ENCODE results near the gene COPZ1.
A peak's percentile ranks its signal among the peaks of the same experiment; 100 is the strongest.

The COPZ1 gene

GRCh38 chr12:54285150-54286041, 39.5 kb upstream of the COPZ1 start:
- Histone ChIP-seq H3K36me3 (ENCODE audit: insufficient read depth, low read length) (peaks cover 72% of the 10 kb centered on the region), H3K27me3 (ENCODE audit: control insufficient read depth, insufficient read depth, low read length) (no peaks in the 10 kb centered on the region), H3K4me1 (ENCODE audit: control insufficient read depth, insufficient read depth, low read length) (peaks cover 26% of the 10 kb centered on the region)

GRCh38 chr12:54286042-54287030, 38.6 kb upstream of the COPZ1 start:
- Histone ChIP-seq H3K36me3 (ENCODE audit: insufficient read depth, low read length) (peaks cover 65% of the 10 kb centered on the region), H3K4me3 (ENCODE audit: low read length) (no peak overlapping the region), H3K9ac (ENCODE audit: low read depth, low read length) (no peak overlapping the region)

More at GRCh38 chr12:54285150-54286041, 39.5 kb upstream of the COPZ1 start:
- H3K9ac ChIP-seq (ENCODE audit: low read depth, low read length), result peak overlapping the region; percentile 12
- peak overlapping the region; percentile 28 for H3K4me3 ChIP-seq (ENCODE audit: low read length)
- H3K4me2 ChIP-seq (ENCODE audit: low read length), result peak overlapping the region; percentile 66
- no peaks in the 10 kb centered on the region for H3K9me3 ChIP-seq (replicated peaks; ENCODE audit: low read length)

GRCh38 chr12:54287261-54288157, 37.4 kb upstream of the COPZ1 start:
- no peak overlapping the region for H3K9ac ChIP-seq (ENCODE audit: low read depth, low read length)
- peaks cover 23% of the 10 kb centered on the region for H3K4me1 ChIP-seq (ENCODE audit: control insufficient read depth, insufficient read depth, low read length)
- no peak overlapping the region for H3K4me2 ChIP-seq (ENCODE audit: low read length)
- peaks cover 54% of the 10 kb centered on the region for H3K36me3 ChIP-seq (ENCODE audit: insufficient read depth, low read length)
- H3K4me3 ChIP-seq (ENCODE audit: low read length), result no peak overlapping the region
- H3K9me3 ChIP-seq (replicated peaks; ENCODE audit: low read length), result no peaks in the 10 kb centered on the region
- H3K27me3 ChIP-seq (ENCODE audit: control insufficient read depth, insufficient read depth, low read length), result no peaks in the 10 kb centered on the region

More at GRCh38 chr12:54286042-54287030, 38.6 kb upstream of the COPZ1 start:
- Histone ChIP-seq H3K4me2 (ENCODE audit: low read length) (peak overlapping the region; percentile 16), H3K4me1 (ENCODE audit: control insufficient read depth, insufficient read depth, low read length) (peaks cover 26% of the 10 kb centered on the region), H3K27me3 (ENCODE audit: control insufficient read depth, insufficient read depth, low read length) (no peaks in the 10 kb centered on the region), H3K9me3 (replicated peaks; ENCODE audit: low read length) (no peaks in the 10 kb centered on the region)

GRCh38 chr12:54292083-54292930, 32.6 kb upstream of the COPZ1 start:
- Histone ChIP-seq H3K27me3 (ENCODE audit: control insufficient read depth, insufficient read depth, low read length) (no peaks in the 10 kb centered on the region), H3K4me1 (ENCODE audit: control insufficient read depth, insufficient read depth, low read length) (no peaks in the 10 kb centered on the region), H3K4me3 (ENCODE audit: low read length) (no peak overlapping the region), H3K9me3 (replicated peaks; ENCODE audit: low read length) (no peaks in the 10 kb centered on the region), H3K36me3 (ENCODE audit: insufficient read depth, low read length) (peaks cover 12% of the 10 kb centered on the region), H3K9ac (ENCODE audit: low read depth, low read length) (no peak overlapping the region), H3K4me2 (ENCODE audit: low read length) (no peak overlapping the region)

GRCh38 chr12:54292931-54293241, 32.0 kb upstream of the COPZ1 start:
- H3K27me3 ChIP-seq (ENCODE audit: control insufficient read depth, insufficient read depth, low read length), result no peaks in the 10 kb centered on the region
- no peaks in the 10 kb centered on the region for H3K4me1 ChIP-seq (ENCODE audit: control insufficient read depth, insufficient read depth, low read length)
- no peak overlapping the region for H3K4me3 ChIP-seq (ENCODE audit: low read length)
- H3K9ac ChIP-seq (ENCODE audit: low read depth, low read length), result no peak overlapping the region
- no peak overlapping the region for H3K4me2 ChIP-seq (ENCODE audit: low read length)
- H3K36me3 ChIP-seq (ENCODE audit: insufficient read depth, low read length), result peaks cover 6% of the 10 kb centered on the region
- no peaks in the 10 kb centered on the region for H3K9me3 ChIP-seq (replicated peaks; ENCODE audit: low read length)

- H3K9me3 ChIP-seq (replicated peaks; ENCODE audit: low read length), result no peaks in the 10 kb centered on the region
- no peaks in the 10 kb centered on the region for H3K4me1 ChIP-seq (ENCODE audit: control insufficient read depth, insufficient read depth, low read length)
- H3K36me3 ChIP-seq (ENCODE audit: insufficient read depth, low read length), result no peaks in the 10 kb centered on the region
- H3K9ac ChIP-seq (ENCODE audit: low read depth, low read length), result no peak overlapping the region
- H3K4me2 ChIP-seq (ENCODE audit: low read length), result no peak overlapping the region
- peaks cover 8% of the 10 kb centered on the region for H3K27me3 ChIP-seq (ENCODE audit: control insufficient read depth, insufficient read depth, low read length)
- H3K4me3 ChIP-seq (ENCODE audit: low read length), result no peak overlapping the region
These were observed 30.6 kb upstream of the COPZ1 start for GRCh38 chr12:54294152-54294952.

GRCh38 chr12:54294953-54295566, 29.9 kb upstream of the COPZ1 start:
- Histone ChIP-seq H3K27me3 (ENCODE audit: control insufficient read depth, insufficient read depth, low read length) (peaks cover 15% of the 10 kb centered on the region), H3K36me3 (ENCODE audit: insufficient read depth, low read length) (no peaks in the 10 kb centered on the region), H3K4me3 (ENCODE audit: low read length) (no peak overlapping the region), H3K9ac (ENCODE audit: low read depth, low read length) (no peak overlapping the region), H3K4me2 (ENCODE audit: low read length) (no peak overlapping the region), H3K9me3 (replicated peaks; ENCODE audit: low read length) (no peaks in the 10 kb centered on the region), H3K4me1 (ENCODE audit: control insufficient read depth, insufficient read depth, low read length) (peaks cover 2% of the 10 kb centered on the region)

GRCh38 chr12:54296393-54297099, 28.4 kb upstream of the COPZ1 start:
- Histone ChIP-seq H3K4me2 (ENCODE audit: low read length) (no peak overlapping the region), H3K9ac (ENCODE audit: low read depth, low read length) (no peak overlapping the region), H3K27me3 (ENCODE audit: control insufficient read depth, insufficient read depth, low read length) (peaks cover 29% of the 10 kb centered on the region), H3K36me3 (ENCODE audit: insufficient read depth, low read length) (no peaks in the 10 kb centered on the region), H3K4me3 (ENCODE audit: low read length) (no peak overlapping the region), H3K9me3 (replicated peaks; ENCODE audit: low read length) (no peaks in the 10 kb centered on the region), H3K4me1 (ENCODE audit: control insufficient read depth, insufficient read depth, low read length) (peaks cover 14% of the 10 kb centered on the region)

GRCh38 chr12:54298904-54299303, 26.0 kb upstream of the COPZ1 start:
- no peak overlapping the region for H3K4me2 ChIP-seq (ENCODE audit: low read length)
- peaks cover 48% of the 10 kb centered on the region for H3K27me3 ChIP-seq (ENCODE audit: control insufficient read depth, insufficient read depth, low read length)
- no peak overlapping the region for H3K4me3 ChIP-seq (ENCODE audit: low read length)
- H3K9me3 ChIP-seq (replicated peaks; ENCODE audit: low read length), result no peaks in the 10 kb centered on the region
- H3K4me1 ChIP-seq (ENCODE audit: control insufficient read depth, insufficient read depth, low read length), result peaks cover 14% of the 10 kb centered on the region
- H3K9ac ChIP-seq (ENCODE audit: low read depth, low read length), result no peak overlapping the region
- no peaks in the 10 kb centered on the region for H3K36me3 ChIP-seq (ENCODE audit: insufficient read depth, low read length)
